Cardiac muscle cell (in vitro differentiated cells and primary cell): ENCODE results near the gene CUL9. TPM values are rescaled to one million over a fixed set of nuclear protein-coding genes. Genes with fewer than 3 reads are reported as not detected.

Source experiments
- DNase-seq, 2 donors: peaks; one replicate each; pipeline versions ENCODE4 v3.0.0 to v3.0.0-alpha.2; 2010 to 2017; ENCODE audit warnings: low read depth in 1 of 2, low spot score in 1 of 2
- H3K27ac ChIP-seq: fragments of 200-600 bp; sonication (generic); 2 replicates; pipeline ENCODE4 v1.5.1; 2016
- H3K27me3 ChIP-seq: fragments of 200-600 bp; sonication (generic); 2 replicates; pipeline ENCODE4 v1.6.0; 2016; ENCODE audit warnings: control low read depth
- H3K36me3 ChIP-seq: fragments of 200-600 bp; sonication (generic); 2 replicates; pipeline ENCODE4 v1.5.1; 2016; ENCODE audit warnings: control low read depth
- H3K4me1 ChIP-seq: fragments of 200-600 bp; sonication (generic); 2 replicates; pipeline ENCODE4 v1.8.1; 2017; ENCODE audit warnings: low read depth, mild to moderate bottlenecking, mixed run types
- H3K4me3 ChIP-seq: fragments of 200-600 bp; sonication (generic); 2 replicates; pipeline ENCODE4 v1.5.1; 2016; ENCODE audit warnings: mild to moderate bottlenecking
- H3K9me3 ChIP-seq: fragments of 200-600 bp; sonication (generic); 2 replicates; pipeline ENCODE4 v1.5.1; 2017; ENCODE audit warnings: low read depth, mild to moderate bottlenecking, control low read depth
- polyA plus RNA-seq: library from polyadenylated mRNA; unstranded; fragments of >200 nt; fragmentation: Nextera tagmentation; extraction: Ambion mirVana; gene quantifications from 2 replicates; pipeline ENCODE4 v1.2.1, GENCODE V29; 2016
- total RNA-seq: library from RNA; depleted of rRNA; stranded (reverse); fragments of >200 nt; gene quantifications from 2 replicates; pipeline ENCODE4 v1.2.3, GENCODE V29; 2016
- TF ChIP-seq, protein P1 (sequence below): IDR thresholded peaks from 2 replicates; pipeline ENCODE4 v1.5.1; 2012; ENCODE audit warnings: low read depth, mild to moderate bottlenecking, low read length

CUL9 gene
- total and polyA plus RNA-seq, 2 experiments from 2014 or later: 29.0 to 76.0 TPM

DNA sequence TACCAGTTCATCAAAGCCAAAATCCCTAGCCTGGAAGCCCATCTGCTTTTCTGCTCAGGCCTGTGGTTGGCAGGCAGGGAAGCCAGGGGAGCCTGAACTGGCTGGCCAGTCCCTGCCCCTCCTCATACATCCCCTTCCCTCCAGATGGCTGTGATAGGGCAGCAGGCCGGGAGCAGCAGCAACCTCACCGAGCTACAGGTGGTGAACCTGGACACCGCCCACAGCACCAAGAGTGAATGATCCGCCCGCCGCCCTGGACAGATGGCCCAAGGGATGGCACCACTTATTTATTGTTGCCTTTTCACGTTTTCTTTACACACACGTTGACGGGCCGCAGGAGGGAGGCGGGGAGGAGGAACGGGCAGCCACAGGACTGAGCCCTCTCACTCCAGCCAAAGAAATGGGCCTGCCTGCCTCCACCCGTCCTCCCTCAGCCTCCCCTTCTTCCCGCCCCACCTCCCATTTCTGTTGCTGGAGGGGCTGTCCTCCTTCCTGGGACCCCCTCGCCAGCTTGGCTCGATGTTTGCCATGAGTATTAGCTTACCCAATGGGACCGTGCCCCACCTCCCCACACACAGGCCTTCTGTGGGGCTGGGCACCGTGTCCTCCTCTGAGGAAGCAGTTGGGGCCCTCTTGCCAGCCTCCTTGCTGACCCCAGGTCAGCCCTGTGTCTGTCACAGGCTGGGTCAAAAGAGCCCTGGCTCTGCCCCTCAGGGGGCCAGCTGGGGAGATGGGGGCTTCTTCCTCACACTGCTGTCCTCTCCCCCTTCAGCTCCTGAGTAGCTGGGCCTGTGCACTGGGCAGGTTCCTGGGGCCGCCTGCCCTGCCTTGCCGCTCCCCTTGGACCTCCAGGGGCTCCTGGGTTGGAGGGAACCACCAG is 2.8 kb upstream of the CUL9 start:
- no peak for DNase-seq
- Histone ChIP-seq H3K27ac (peak overlapping the region; percentile 35), H3K4me3 (no peak overlapping the region), H3K36me3 (peaks cover 53% of the 10 kb centered on the region), H3K4me1 (peaks cover 8% of the 10 kb centered on the region), H3K9me3 (no peaks in the 10 kb centered on the region), H3K27me3 (no peaks in the 10 kb centered on the region)
- TF ChIP-seq, protein P1, sequence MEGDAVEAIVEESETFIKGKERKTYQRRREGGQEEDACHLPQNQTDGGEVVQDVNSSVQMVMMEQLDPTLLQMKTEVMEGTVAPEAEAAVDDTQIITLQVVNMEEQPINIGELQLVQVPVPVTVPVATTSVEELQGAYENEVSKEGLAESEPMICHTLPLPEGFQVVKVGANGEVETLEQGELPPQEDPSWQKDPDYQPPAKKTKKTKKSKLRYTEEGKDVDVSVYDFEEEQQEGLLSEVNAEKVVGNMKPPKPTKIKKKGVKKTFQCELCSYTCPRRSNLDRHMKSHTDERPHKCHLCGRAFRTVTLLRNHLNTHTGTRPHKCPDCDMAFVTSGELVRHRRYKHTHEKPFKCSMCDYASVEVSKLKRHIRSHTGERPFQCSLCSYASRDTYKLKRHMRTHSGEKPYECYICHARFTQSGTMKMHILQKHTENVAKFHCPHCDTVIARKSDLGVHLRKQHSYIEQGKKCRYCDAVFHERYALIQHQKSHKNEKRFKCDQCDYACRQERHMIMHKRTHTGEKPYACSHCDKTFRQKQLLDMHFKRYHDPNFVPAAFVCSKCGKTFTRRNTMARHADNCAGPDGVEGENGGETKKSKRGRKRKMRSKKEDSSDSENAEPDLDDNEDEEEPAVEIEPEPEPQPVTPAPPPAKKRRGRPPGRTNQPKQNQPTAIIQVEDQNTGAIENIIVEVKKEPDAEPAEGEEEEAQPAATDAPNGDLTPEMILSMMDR: no peak

DNA sequence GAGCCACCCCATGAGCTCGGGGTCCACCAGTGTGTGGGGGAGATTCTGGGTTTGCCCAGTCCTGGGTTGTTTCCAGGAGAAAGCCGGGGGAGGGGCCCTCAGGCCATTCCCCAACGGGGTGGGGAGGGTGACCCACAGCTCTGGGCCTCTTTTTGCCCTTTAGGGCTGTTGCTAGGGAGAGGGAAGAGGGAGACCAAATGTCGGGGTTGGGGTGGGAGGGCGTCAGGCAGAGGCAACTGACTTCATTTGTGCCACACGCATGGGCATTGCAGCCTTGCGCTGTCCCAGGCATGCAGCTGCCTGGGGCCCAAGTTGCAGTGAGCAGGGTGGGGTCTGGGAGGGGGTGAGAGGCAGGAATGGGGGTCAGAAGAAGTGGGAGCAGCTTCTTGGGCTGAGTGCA is 1.9 kb upstream of the CUL9 start:
- Histone ChIP-seq H3K27me3 (no peaks in the 10 kb centered on the region), H3K4me1 (peaks cover 4% of the 10 kb centered on the region), H3K4me3 (no peak overlapping the region), H3K9me3 (no peaks in the 10 kb centered on the region), H3K27ac (peak overlapping the region; percentile 83), H3K36me3 (peaks cover 49% of the 10 kb centered on the region)
- TF ChIP-seq, protein P1: no peak
- no peak for DNase-seq

DNA sequence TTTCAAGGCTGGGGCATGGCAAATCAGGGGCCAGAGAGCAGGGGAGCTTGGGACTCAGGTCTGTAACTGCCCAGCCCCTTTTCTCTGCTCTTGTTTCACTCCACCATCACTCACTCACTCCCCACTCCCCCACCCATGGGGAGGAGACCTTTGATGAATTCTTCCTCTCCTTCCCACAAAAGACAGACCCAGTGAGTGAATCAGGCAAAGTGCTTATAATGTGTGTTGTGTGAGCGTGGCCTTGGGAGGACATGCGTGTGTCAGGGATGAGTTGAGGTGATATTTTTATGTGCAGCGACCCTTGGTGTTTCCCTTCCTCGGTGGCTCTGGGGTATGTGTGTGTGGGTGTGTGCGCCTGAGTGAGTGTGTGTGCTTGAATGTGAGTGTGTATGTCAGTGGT is 1.0 kb upstream of the CUL9 start:
- TF ChIP-seq, protein P1: no peak
- H3K36me3 ChIP-seq: peaks cover 40% of the 10 kb centered on the region
- H3K4me3 ChIP-seq: no peak overlapping the region
- DNase-seq: no peak
- H3K27ac ChIP-seq: peak overlapping the region; percentile 83
- peaks cover 3% of the 10 kb centered on the region for H3K4me1 ChIP-seq
- no peaks in the 10 kb centered on the region for H3K9me3 ChIP-seq
- no peaks in the 10 kb centered on the region for H3K27me3 ChIP-seq

DNA sequence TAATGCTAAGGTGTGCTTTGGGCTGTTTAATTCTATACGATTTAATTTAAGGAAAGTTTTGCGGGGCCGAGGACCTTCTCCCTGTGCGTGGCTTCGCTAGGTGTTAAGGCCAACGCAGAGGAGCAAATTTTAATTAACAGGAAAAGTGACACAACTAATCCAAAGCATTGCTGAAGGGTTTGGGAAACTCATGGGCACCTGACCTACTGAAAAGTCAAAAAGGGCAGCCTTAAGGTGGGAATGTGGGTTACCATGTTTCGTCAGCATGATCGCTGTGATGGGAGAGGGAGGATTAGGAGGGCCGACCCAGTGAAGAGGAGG is 415 bp upstream of the CUL9 start:
- Histone ChIP-seq H3K9me3 (no peaks in the 10 kb centered on the region), H3K4me1 (peaks cover 3% of the 10 kb centered on the region), H3K27me3 (no peaks in the 10 kb centered on the region), H3K36me3 (peaks cover 34% of the 10 kb centered on the region), H3K4me3 (peak overlapping the region; percentile 73), H3K27ac (peak overlapping the region; percentile 83)
- no peak for DNase-seq
- TF ChIP-seq, protein P1: no peak

DNA sequence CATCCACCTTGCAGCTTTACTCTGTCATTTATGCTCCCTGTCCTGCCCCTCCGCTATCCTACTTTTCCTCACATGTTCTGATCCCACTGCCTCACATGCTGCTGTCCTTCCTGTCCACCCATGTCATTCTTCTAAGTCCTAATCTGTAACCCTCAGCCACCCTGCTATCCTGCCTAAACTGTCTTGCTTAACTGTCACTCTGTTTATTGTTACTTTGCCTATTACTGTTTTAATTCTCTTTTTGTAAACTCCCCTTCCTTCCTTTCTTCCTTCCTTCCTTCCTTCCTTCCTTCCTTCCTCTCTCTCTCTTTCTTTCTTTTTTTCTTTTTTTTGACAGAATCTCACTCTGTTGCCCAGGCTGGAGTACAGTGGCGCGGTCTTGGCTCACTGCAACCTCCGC is 1.4 kb downstream of the CUL9 start:
- Histone ChIP-seq H3K27ac (no peak overlapping the region), H3K27me3 (no peaks in the 10 kb centered on the region), H3K4me1 (peaks cover 3% of the 10 kb centered on the region), H3K9me3 (no peaks in the 10 kb centered on the region), H3K4me3 (no peak overlapping the region), H3K36me3 (peaks cover 18% of the 10 kb centered on the region)
- no peak for DNase-seq
- TF ChIP-seq, protein P1: no peak
